Natural killer cell (primary cell): ENCODE results near the gene NANS. TPM values are rescaled to one million over a fixed set of nuclear protein-coding genes. Genes with fewer than 3 reads are reported as not detected.

Source experiments
- ATAC-seq, 3 donors: fragments of 150-1000 bp in 2 of 3; fragments of 200-7000 bp in 1 of 3; cut with Tn5 transposase; 1 replicate in 1 of 3; 2 replicates in 2 of 3; pipeline ENCODE4 v1.10.0; 2021; ENCODE audit warnings: mild to moderate bottlenecking in 2 of 3, moderate library complexity in 2 of 3
- DNase-seq, 2 donors: peaks; one replicate each; pipeline versions ENCODE4 v3.0.0 to v3.0.0-alpha.2; 2013 to 2021; ENCODE audit warnings: mixed read lengths in 1 of 2
- H3K27ac ChIP-seq: one replicate; pipeline ENCODE4 v1.5.1; 2013; ENCODE audit warnings: mild to moderate bottlenecking, low read length
- H3K27me3 ChIP-seq: one replicate; pipeline ENCODE4 v1.6.1; 2013; ENCODE audit warnings: low read length; ENCODE audit not compliant: control insufficient read depth, insufficient read depth
- H3K36me3 ChIP-seq: one replicate; pipeline ENCODE4 v1.6.1; 2013; ENCODE audit warnings: low read length; ENCODE audit not compliant: control insufficient read depth, insufficient read depth
- H3K4me1 ChIP-seq: one replicate; pipeline ENCODE4 v1.6.1; 2013; ENCODE audit warnings: low read length; ENCODE audit not compliant: control insufficient read depth, insufficient read depth
- H3K4me3 ChIP-seq: one replicate; pipeline ENCODE4 v1.5.1; 2013; ENCODE audit warnings: low read length
- H3K9me3 ChIP-seq: one replicate; pipeline ENCODE4 v1.6.1; 2013; ENCODE audit warnings: low read length; ENCODE audit not compliant: control insufficient read depth, insufficient read depth
- H3K27ac Mint-ChIP-seq, 2 donors: one replicate each; pipeline ENCODE4 v1.8.0; 2022; ENCODE audit warnings: mild to moderate bottlenecking in 2 of 2, mixed read lengths in 2 of 2, moderate library complexity in 1 of 2
- H3K27me3 Mint-ChIP-seq, 2 donors: one replicate each; pipeline ENCODE4 v1.8.0; 2022; ENCODE audit warnings: low read depth in 2 of 2, mixed read lengths in 2 of 2
- H3K36me3 Mint-ChIP-seq: one replicate; pipeline ENCODE4 v1.8.0; 2022; ENCODE audit warnings: mixed read lengths
- H3K4me1 Mint-ChIP-seq, 2 donors: one replicate each; pipeline ENCODE4 v1.8.0; 2022; ENCODE audit warnings: mixed read lengths in 2 of 2
- H3K4me3 Mint-ChIP-seq: one replicate; pipeline ENCODE4 v1.8.0; 2022; ENCODE audit warnings: mild to moderate bottlenecking, moderate library complexity, mixed read lengths
- H3K9me3 Mint-ChIP-seq, 2 donors: one replicate each; pipeline ENCODE4 v1.8.0; 2022; ENCODE audit warnings: mixed read lengths in 2 of 2
- WGBS: methylation state at CpG from one replicate; pipeline ENCODE4 v1.1.7; 2013; ENCODE audit warnings: missing lambda C conversion rate; ENCODE audit not compliant: insufficient coverage; 5-methylcytosine and 5-hydroxymethylcytosine counted together
- intact Hi-C: fragments of 100-400 bp; cut with micrococcal nuclease; formaldehyde crosslinking; loops from one replicate; pipeline ENCODE4 v1.14.2; 2022
- total RNA-seq, 4 donors: library from RNA; stranded (reverse); fragments of 120-200 nt in 1 of 4; gene quantifications; one replicate each; pipeline versions ENCODE4 v1.2.3 to v1.2.4, GENCODE V29; 2013 to 2022
- TF ChIP-seq, protein P1 (sequence below): fragments of 200-600 bp; IDR thresholded peaks from one replicate; pipeline ENCODE4 v1.8.0; 2022; ENCODE audit warnings: antibody characterized with exemption

Gene NANS
- total RNA-seq, 3 donors from 2014 or later (not counting 1 experiment from before 2014, with no cell fraction given), result 30.7 to 36.8 (median 34.1) TPM

DNA sequence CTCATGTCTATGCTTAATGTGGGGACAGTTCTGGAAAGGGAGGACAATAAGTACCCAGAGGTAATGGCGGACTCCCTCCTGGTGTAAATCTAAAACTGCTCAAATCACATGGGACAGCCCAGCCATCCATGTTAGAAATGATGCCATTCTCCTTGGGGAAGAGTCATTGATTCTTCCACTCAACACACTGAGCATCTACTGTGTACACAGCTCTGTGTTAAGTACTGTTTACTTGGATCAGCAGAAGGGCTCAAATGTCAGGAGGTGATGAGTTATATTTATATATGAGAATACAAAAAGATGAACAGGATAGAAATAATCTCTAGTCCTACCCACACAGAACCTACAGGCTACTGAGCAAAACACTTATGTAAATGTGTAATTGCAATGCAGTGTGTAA, 31.8 kb upstream of the NANS start:
- TF ChIP-seq, protein P1, sequence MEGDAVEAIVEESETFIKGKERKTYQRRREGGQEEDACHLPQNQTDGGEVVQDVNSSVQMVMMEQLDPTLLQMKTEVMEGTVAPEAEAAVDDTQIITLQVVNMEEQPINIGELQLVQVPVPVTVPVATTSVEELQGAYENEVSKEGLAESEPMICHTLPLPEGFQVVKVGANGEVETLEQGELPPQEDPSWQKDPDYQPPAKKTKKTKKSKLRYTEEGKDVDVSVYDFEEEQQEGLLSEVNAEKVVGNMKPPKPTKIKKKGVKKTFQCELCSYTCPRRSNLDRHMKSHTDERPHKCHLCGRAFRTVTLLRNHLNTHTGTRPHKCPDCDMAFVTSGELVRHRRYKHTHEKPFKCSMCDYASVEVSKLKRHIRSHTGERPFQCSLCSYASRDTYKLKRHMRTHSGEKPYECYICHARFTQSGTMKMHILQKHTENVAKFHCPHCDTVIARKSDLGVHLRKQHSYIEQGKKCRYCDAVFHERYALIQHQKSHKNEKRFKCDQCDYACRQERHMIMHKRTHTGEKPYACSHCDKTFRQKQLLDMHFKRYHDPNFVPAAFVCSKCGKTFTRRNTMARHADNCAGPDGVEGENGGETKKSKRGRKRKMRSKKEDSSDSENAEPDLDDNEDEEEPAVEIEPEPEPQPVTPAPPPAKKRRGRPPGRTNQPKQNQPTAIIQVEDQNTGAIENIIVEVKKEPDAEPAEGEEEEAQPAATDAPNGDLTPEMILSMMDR, result no peak
- Mint-ChIP-seq H3K9me3 (no peaks in the 10 kb centered on the region), H3K4me1 (peaks cover 0 to 4% of the 10 kb centered on the region in 2 donors), H3K36me3 (no peaks in the 10 kb centered on the region), H3K4me3 (no peak overlapping the region), H3K27me3 (no peaks in the 10 kb centered on the region), H3K27ac (no peak overlapping the region)
- intact Hi-C loops, result no loop called here
- no peaks in the 10 kb centered on the region for H3K4me1 ChIP-seq
- 100% methylated on average over 1 of the region's 1 CpG for WGBS
- H3K36me3 ChIP-seq, result peaks cover 2% of the 10 kb centered on the region
- H3K9me3 ChIP-seq, result no peaks in the 10 kb centered on the region
- no peak overlapping the region for H3K27ac ChIP-seq
- no peaks in the 10 kb centered on the region for H3K27me3 ChIP-seq
- ATAC-seq, result no peak
- no peak overlapping the region for H3K4me3 ChIP-seq
- DNase-seq, result no peak

DNA sequence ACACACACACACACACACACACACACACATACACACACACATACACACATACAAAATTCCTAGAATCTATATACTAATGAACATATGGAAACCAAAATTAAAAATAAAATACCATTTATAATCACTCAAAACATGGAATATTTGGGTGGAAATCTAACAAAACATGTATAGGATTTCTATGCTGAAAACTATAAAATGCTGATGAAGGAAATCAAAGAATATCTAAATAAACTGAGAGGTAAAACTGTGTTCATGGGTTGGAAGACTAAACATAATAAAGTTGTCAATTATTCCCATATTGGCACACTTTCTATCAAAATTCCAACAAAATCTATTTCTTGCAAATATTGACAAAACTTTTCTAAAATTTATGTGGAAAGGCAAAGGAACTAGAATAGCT, 25.4 kb upstream of the NANS start:
- no peak for DNase-seq
- no peak for ATAC-seq
- Histone ChIP-seq H3K36me3 (no peaks in the 10 kb centered on the region), H3K4me1 (peaks cover 4% of the 10 kb centered on the region), H3K27ac (no peak overlapping the region), H3K27me3 (no peaks in the 10 kb centered on the region), H3K9me3 (no peaks in the 10 kb centered on the region), H3K4me3 (no peak overlapping the region)
- Mint-ChIP-seq H3K36me3 (no peaks in the 10 kb centered on the region), H3K27ac (no peak overlapping the region), H3K27me3 (peaks cover 0 to 2% of the 10 kb centered on the region in 2 donors), H3K9me3 (no peaks in the 10 kb centered on the region), H3K4me1 (peaks cover 7 to 9% of the 10 kb centered on the region in 2 donors), H3K4me3 (no peak overlapping the region)
- intact Hi-C loops, result loop anchor here (5.0 to 10.0 kb wide), 2 partner anchors 49 to 316 kb away; partner anchors contain the start of gene ANP32B
- TF ChIP-seq, protein P1, result no peak

DNA sequence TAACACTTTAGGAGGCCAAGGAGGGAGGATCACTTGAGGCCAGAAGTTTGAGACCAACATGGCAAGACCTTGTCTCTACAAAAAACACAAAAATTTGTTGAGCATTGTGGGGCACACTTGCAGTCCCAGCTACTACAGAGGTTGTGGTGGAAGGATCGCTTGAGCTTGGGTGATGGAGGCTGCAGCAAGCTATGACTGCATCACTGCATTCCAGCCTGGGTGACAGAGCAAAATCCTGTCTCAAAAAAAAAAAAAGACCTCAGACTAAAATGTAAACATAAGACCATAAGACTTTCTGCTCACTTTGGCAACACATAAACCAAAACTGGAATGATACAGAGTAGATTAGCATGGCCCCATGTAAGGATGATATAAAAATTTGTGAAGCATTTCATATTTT, 24.6 kb upstream of the NANS start:
- Mint-ChIP-seq H3K36me3 (no peaks in the 10 kb centered on the region), H3K4me3 (no peak overlapping the region), H3K9me3 (no peaks in the 10 kb centered on the region), H3K27me3 (peaks cover 0 to 2% of the 10 kb centered on the region in 2 donors), H3K4me1 (peaks cover 7 to 9% of the 10 kb centered on the region in 2 donors), H3K27ac (no peak overlapping the region)
- no peak for DNase-seq
- intact Hi-C loops, result loop anchor here (5.0 to 10.0 kb wide), 2 partner anchors 50 to 317 kb away; partner anchors contain the start of gene ANP32B
- Histone ChIP-seq H3K4me1 (peaks cover 4% of the 10 kb centered on the region), H3K27me3 (no peaks in the 10 kb centered on the region), H3K27ac (no peak overlapping the region), H3K4me3 (no peak overlapping the region), H3K9me3 (no peaks in the 10 kb centered on the region), H3K36me3 (no peaks in the 10 kb centered on the region)
- WGBS, result 80% methylated on average over 1 of the region's 1 CpG
- ATAC-seq, result no peak
- TF ChIP-seq, protein P1, result no peak
